Urothelium cell line (cell line): Measurements from ENCODE around the gene CTDSP2.
A peak's percentile ranks its signal among the peaks of the same experiment; 100 is the strongest.
"Not testable (repeated sequence)": the region's sequence is repeated elsewhere in the genome, so short reads cannot be mapped to it uniquely, and the experiment has no call there.

Source experiments
- DNase-seq: peaks from one replicate; pipeline ENCODE4 v3.0.0; 2011; ENCODE audit warnings: low spot score, mixed read lengths
- FAIRE-seq: peaks from 2 replicates; lab custom pipeline; 2011; peaks lifted over from hg19 to GRCh38; lab: Jason Lieb, UNC

The CTDSP2 gene

GRCh38 chr12:57882575-57882974 lies 36.0 kb upstream of the CTDSP2 start:
- no peak for FAIRE-seq
- DNase-seq: no peak

GRCh38 chr12:57881475-57881874 lies 34.9 kb upstream of the CTDSP2 start:
- DNase-seq (no peak), FAIRE-seq (no peak)

GRCh38 chr12:57881035-57881434 lies 34.5 kb upstream of the CTDSP2 start:
- not testable (repeated sequence) for FAIRE-seq, DNase-seq

DNA sequence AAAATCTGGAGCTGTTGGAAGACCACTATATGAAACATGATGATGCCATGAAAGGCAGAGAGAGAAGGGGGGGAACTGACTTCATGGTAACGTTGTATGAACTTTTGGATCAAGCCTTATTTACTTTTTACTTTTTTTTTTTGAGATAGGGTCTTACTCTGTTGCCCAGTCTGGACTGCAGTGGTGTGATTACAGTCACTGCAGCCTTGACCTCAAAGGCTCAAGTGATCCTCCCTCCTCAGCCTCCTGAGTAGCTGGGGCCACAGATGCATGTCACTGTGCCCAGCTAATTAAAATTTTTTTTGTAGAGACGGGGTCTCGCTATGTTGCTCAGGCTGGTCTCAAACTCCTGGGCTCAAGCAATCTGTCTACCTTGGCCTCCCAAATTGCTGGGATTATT lies 31.3 kb upstream of the CTDSP2 start:
- DNase-seq (no peak), FAIRE-seq (no peak)

- FAIRE-seq: no peak
- no peak for DNase-seq
Measured at GRCh38 chr12:57875753-57876547, 29.4 kb upstream of the CTDSP2 start.

GRCh38 chr12:57874166-57875108 lies 27.9 kb upstream of the CTDSP2 start:
- no peak for DNase-seq
- FAIRE-seq: no peak

DNA sequence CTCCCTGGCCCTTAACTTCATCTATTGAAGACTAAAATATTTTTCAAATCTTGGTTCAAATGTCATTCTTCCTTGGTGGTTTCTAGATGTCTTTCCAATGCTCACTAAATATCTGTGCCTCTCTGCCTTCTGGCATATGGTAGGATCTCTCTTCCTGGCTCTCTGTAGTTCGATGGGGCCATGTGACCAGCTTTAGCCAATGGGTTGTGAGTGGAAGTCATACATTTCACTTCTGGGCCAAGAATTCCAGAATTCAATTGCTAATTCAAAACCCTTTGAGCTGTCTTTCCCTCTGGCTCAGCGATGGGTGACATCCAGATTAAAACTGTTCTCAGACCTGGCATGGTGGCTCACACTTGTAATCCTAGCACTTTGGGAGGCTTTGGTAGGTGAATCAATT lies 25.8 kb upstream of the CTDSP2 start:
- FAIRE-seq: no peak

DNA sequence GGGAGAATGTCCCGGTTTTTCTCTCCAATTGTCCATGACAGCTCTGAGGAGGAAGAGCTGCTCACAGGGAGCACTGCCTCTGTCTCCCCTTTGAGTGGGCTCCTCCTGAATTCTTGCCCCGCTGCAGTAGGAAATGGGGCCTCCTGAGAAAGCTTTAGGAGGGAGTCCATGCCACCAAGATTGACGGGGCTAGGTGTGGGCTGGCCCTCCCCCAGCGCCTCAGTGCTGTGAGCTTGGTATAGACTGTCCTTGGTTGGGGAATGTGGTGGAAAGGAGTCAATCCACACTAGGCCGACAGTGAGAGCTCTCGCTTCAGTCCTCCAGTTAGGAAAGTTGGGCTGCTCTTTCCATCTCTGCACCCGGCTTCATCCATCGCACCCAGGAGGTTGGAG lies 23.4 kb upstream of the CTDSP2 start:
- DNase-seq (no peak), FAIRE-seq (no peak)

More for the DNA sequence above, 25.8 kb upstream of the CTDSP2 start:
- no peak for DNase-seq

- FAIRE-seq (no peak), DNase-seq (no peak)
Measured at GRCh38 chr12:57869298-57869926, 22.9 kb upstream of the CTDSP2 start.

GRCh38 chr12:57868851-57869268 lies 22.3 kb upstream of the CTDSP2 start:
- DNase-seq (no peak), FAIRE-seq (no peak)

GRCh38 chr12:57868221-57868620 lies 21.7 kb upstream of the CTDSP2 start:
- FAIRE-seq: no peak
- DNase-seq: no peak

DNA sequence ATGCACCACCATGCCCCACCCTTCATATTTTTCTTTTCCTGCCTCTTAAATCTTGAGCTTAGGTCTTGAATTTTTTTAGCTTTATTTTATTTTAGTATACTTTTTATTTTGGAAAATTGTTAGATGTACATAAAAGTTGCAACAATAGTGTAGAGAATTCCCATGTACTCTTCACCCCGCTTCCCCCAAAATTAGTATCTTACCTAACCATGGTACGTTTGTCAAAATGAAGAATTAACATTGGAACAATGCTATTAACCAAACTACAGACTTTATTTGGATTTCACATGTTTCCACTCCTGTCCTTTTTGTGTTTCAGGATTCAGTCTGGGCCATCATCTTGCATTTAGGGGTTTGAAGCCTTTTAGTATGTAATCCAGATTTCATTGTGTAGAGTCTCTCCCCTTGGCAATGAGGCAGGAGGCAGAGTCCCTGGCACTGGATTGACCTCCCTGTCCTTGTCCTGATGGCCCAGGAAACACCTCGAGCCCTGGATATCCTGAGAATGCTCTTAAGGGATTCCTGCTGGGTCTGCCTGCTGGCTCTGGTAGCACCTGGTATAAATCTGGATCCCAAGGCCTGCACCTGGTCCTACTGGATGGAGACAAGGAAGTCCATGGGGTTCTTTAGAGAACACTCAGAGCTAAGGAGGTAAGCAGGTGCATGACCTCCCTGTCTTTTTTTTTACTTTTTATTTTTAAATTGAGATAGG lies 19.9 kb upstream of the CTDSP2 start:
- FAIRE-seq (no peak), DNase-seq (no peak)

- FAIRE-seq (no peak), DNase-seq (peak; percentile 87)
Measured at GRCh38 chr12:57865084-57865751, 18.7 kb upstream of the CTDSP2 start.

DNA sequence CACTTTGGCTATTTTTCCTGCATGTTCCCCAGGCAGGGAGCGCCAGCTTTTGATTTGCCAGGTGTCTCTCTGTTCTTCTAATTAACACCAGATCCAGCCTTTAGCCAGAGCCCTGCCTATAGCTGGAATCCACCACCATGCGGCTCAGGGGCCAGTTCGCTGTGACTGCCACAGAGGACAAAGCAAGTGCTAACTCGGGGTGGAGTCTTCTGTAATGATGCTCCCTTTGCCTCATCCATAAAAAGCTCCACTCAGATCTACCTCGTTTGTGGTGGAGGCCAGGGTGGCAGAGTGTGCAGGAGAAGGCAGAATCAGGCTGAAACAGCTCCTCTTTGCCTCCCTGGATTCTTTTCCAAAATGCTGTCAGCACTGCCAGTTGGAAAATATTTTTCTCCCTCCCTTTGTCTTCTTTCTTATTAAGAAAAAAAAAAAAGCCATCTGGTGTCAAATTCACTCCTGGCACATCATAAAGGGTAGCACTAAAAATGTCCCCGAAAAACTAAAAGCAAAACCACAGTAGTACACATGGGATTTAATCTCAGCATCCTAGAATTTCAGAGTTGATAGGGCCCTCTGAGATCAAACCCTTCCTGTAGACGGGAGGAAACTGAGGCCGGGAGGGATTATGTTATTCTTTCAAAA lies 18.0 kb upstream of the CTDSP2 start:
- DNase-seq (peak; percentile 41), FAIRE-seq (no peak)

GRCh38 chr12:57863676-57864075 lies 17.1 kb upstream of the CTDSP2 start:
- FAIRE-seq (no peak), DNase-seq (no peak)

DNA sequence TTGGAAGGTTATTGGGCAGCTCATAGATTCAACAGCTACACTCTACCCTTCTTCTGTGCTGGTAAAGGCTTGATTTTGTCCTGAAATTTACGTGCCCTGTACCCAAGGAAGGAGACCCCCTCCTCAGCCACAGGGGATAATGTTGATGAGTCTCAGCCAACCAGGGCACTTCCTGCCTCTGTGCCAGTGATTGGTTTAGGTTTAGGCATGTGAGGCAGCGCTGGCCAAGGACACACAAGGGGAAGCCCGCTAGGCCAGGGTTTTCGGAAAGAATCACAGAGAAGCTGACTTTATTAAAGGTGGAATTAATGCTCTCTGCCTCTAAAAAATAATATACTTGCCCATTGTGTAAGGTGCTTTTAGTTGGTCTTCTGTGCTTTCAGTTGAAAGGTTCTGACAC lies 15.4 kb upstream of the CTDSP2 start:
- DNase-seq (no peak), FAIRE-seq (no peak)

- not testable (repeated sequence) for DNase-seq, FAIRE-seq
Measured at GRCh38 chr12:57860883-57861282, 14.4 kb upstream of the CTDSP2 start.

- FAIRE-seq: no peak
- no peak for DNase-seq
Measured at GRCh38 chr12:57859121-57859520, 12.6 kb upstream of the CTDSP2 start.

GRCh38 chr12:57858123-57858522 lies 11.6 kb upstream of the CTDSP2 start:
- DNase-seq, FAIRE-seq: not testable (repeated sequence)

DNA sequence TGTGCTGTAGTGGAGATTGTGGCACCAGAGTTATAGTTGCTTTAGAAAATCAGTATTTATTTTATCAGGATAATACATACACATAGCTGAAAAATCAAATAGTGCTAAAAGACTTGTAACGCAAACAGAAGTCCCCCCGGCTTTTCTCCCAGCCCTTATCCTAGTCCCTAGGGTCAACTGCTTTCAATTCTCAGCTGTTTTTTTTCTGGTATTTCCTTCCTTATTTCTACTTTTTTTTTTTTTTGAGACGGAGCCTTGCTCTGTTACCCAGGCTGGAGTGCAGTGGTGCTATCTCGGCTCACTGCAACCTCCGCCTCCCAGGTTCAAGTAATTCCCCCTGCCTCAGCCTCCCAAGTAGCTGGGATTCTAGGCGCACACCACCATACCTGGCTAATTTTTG lies 8.4 kb upstream of the CTDSP2 start:
- no peak for DNase-seq
- FAIRE-seq: no peak
